HCT116 (cell line): ENCODE measurements around the gene RAB25. TPM values are rescaled to one million over a fixed set of nuclear protein-coding genes. Genes with fewer than 3 reads are reported as not detected.

Experiments used
- ATAC-seq: fragments of 200-7000 bp; cut with Tn5 transposase; 2 replicates; pipeline ENCODE4 v1.9.1; 2020; ENCODE audit warnings: mild to moderate bottlenecking, moderate library complexity
- BruUV-seq: library from RNA; stranded (reverse); fragments of 400-500 nt; replicated peaks from 2 replicates; lab custom pipeline; 2021; lab: Mats Ljungman, UMichigan
- CTCF ChIA-PET: fragments of 300-600 bp; sonication (Branson Sonifier 250); formaldehyde crosslinking; loops from one replicate; lab custom pipeline; 2021; ENCODE audit warnings: antibody characterized with exemption; lab: Charles Lee
- POLR2A ChIA-PET: fragments of 300-600, 350-600 bp; sonication (Branson Sonifier 250); formaldehyde crosslinking; loops from one replicate; lab custom pipeline; 2021; ENCODE audit warnings: antibody characterized with exemption; lab: Charles Lee
- RAD21 ChIA-PET, 2 experiments: fragments of 300-600 bp; sonication (Branson Sonifier 250); formaldehyde crosslinking; loops; one replicate each; lab custom pipeline; 2023; ENCODE audit warnings: low total read pairs in 2 of 2; ENCODE audit not compliant: uncharacterized antibody in 2 of 2, unreplicated experiment in 2 of 2, low non-redundant PET in 1 of 2; lab: Charles Lee
- DNase-seq: peaks from one replicate; pipeline ENCODE4 v3.0.0-alpha.2; 2010; ENCODE audit warnings: low read depth, low spot score
- H2AFZ ChIP-seq: fragments of 200-600 bp; shearing (Covaris generic), sonication (generic); 2 replicates; pipeline ENCODE4 v1.6.1; 2017; ENCODE audit warnings: low read depth, mixed run types, mixed read lengths, antibody characterized with exemption, low read length; ENCODE audit not compliant: poor library complexity, severe bottlenecking
- H3K27ac ChIP-seq: 2 replicates; pipeline ENCODE4 v1.5.1; 2012; ENCODE audit warnings: low read depth, low read length
- H3K27me3 ChIP-seq: fragments of 200-600 bp; sonication (generic); 2 replicates; pipeline ENCODE4 v1.6.1; 2016; ENCODE audit warnings: mixed run types, low read length, mixed read lengths; ENCODE audit not compliant: insufficient read depth
- H3K36me3 ChIP-seq, 2 experiments: fragments of 200-500 bp in 1 of 2; fragments of 200-600 bp in 1 of 2; sonication (Bioruptor generic) in 1 of 2; sonication (generic) in 1 of 2; 2 replicates each; pipeline versions ENCODE4 v1.5.1 to v1.6.1; 2014 to 2016; ENCODE audit warnings: low read length in 2 of 2, inconsistent platforms in 1 of 2, mixed read lengths in 1 of 2, mixed run types in 1 of 2; ENCODE audit not compliant: insufficient read depth in 2 of 2, control insufficient read depth in 1 of 2
- H3K4me1 ChIP-seq, 2 experiments: fragments of 200-600 bp in 1 of 2; sonication (generic) in 1 of 2; 2 replicates each; pipeline versions ENCODE4 v1.5.1 to v1.6.1; 2012 to 2017; ENCODE audit warnings: low read length in 2 of 2, inconsistent platforms in 1 of 2, mild to moderate bottlenecking in 1 of 2, mixed read lengths in 1 of 2, mixed run types in 1 of 2, moderate library complexity in 1 of 2; ENCODE audit not compliant: insufficient read depth in 2 of 2, control insufficient read depth in 1 of 2
- H3K4me2 ChIP-seq: fragments of 200-600 bp; sonication (generic); 2 replicates; pipeline ENCODE4 v1.6.1; 2017; ENCODE audit warnings: mixed run types, low read length, mixed read lengths
- H3K4me3 ChIP-seq, 2 experiments: fragments of 200-600 bp in 1 of 2; sonication (generic) in 1 of 2; replicated peaks in 1 of 2; 2 replicates each; pipeline ENCODE4 v1.5.1; 2011 to 2016; ENCODE audit warnings: low read length in 2 of 2, control low read depth in 1 of 2, low read depth in 1 of 2, mild to moderate bottlenecking in 1 of 2, mixed read lengths in 1 of 2, mixed run types in 1 of 2
- H3K79me2 ChIP-seq: fragments of 200-600 bp; sonication (generic); 2 replicates; pipeline ENCODE4 v1.6.1; 2017; ENCODE audit warnings: mild to moderate bottlenecking, mixed run types, low read length, moderate library complexity, mixed read lengths; ENCODE audit not compliant: insufficient read depth
- H3K9ac ChIP-seq: fragments of 200-600 bp; sonication (generic); 2 replicates; pipeline ENCODE4 v1.6.1; 2016; ENCODE audit warnings: low read length, mixed read lengths
- H3K9me2 ChIP-seq: fragments of 200-600 bp; sonication (generic), shearing (Covaris generic); 2 replicates; pipeline ENCODE4 v1.6.1; 2017; ENCODE audit warnings: mixed run types, mild to moderate bottlenecking, moderate library complexity; ENCODE audit not compliant: insufficient read depth
- H3K9me3 ChIP-seq, 2 experiments: fragments of 200-500 bp in 1 of 2; fragments of 200-600 bp in 1 of 2; sonication (Bioruptor generic) in 1 of 2; sonication (generic) in 1 of 2; 2 replicates each; pipeline ENCODE4 v1.6.1; 2014 to 2017; ENCODE audit warnings: low read length in 2 of 2, mixed read lengths in 2 of 2, inconsistent platforms in 1 of 2, low read depth in 1 of 2, mild to moderate bottlenecking in 1 of 2, mixed run types in 1 of 2, moderate library complexity in 1 of 2; ENCODE audit not compliant: control insufficient read depth in 1 of 2, insufficient read depth in 1 of 2
- H4K20me1 ChIP-seq: fragments of 200-600 bp; sonication (generic), shearing (Covaris generic); 2 replicates; pipeline ENCODE4 v1.6.1; 2017; ENCODE audit warnings: mixed run types, mild to moderate bottlenecking, moderate library complexity; ENCODE audit not compliant: insufficient read depth
- ATF3 ChIP-seq: IDR thresholded peaks from 2 replicates; pipeline ENCODE4 v1.6.1; 2012
- CBX3 ChIP-seq: IDR thresholded peaks from 2 replicates; pipeline ENCODE4 v1.6.1; 2012; ENCODE audit warnings: low read depth
- CTCF ChIP-seq, 3 experiments: fragments of 200-600 bp in 1 of 3; sonication (generic) in 1 of 3; IDR thresholded peaks in 2 of 3; conservative IDR thresholded peaks in 1 of 3; 2 replicates each; pipeline ENCODE4 v1.5.1; 2012 to 2017; ENCODE audit warnings: low read depth in 2 of 3, low read length in 2 of 3, antibody characterized with exemption in 1 of 3, borderline replicate concordance in 1 of 3, control low read depth in 1 of 3, mild to moderate bottlenecking in 1 of 3, mixed read lengths in 1 of 3, mixed run types in 1 of 3, moderate library complexity in 1 of 3; ENCODE audit not compliant: insufficient read depth in 1 of 3
- EZH2 ChIP-seq: fragments of 200-600 bp; sonication (generic); IDR thresholded peaks from 2 replicates; pipeline ENCODE4 v1.6.1; 2017; ENCODE audit warnings: antibody characterized with exemption, mixed run types
- MAX ChIP-seq: IDR thresholded peaks from 2 replicates; pipeline ENCODE4 v1.6.1; 2012
- REST ChIP-seq: IDR thresholded peaks from 2 replicates; pipeline ENCODE4 v1.6.1; 2012; ENCODE audit warnings: low read depth
- SIN3A ChIP-seq: IDR thresholded peaks from 2 replicates; pipeline ENCODE4 v1.6.1; 2012; ENCODE audit warnings: low read depth
- TCF7L2 ChIP-seq: IDR thresholded peaks from 2 replicates; pipeline ENCODE4 v1.7.0; 2011; ENCODE audit warnings: borderline replicate concordance, inconsistent platforms; ENCODE audit not compliant: insufficient read depth, insufficient read length; ENCODE audit errors: extremely low read depth
- YY1 ChIP-seq: IDR thresholded peaks from 2 replicates; pipeline ENCODE4 v1.6.1; 2011; ENCODE audit warnings: low read length, low read depth, moderate library complexity, mild to moderate bottlenecking; ENCODE audit not compliant: insufficient replicate concordance; ENCODE audit errors: extremely low read depth
- intact Hi-C: fragments of 100-400 bp; cut with micrococcal nuclease; formaldehyde crosslinking; loops from 2 replicates; pipeline ENCODE4 v1.10.0; 2022
- total RNA-seq: library from RNA; stranded (reverse); gene quantifications from one replicate; pipeline ENCODE4 v1.2.1, GENCODE V29; 2021; ENCODE audit not compliant: unreplicated experiment

RAB25 gene
- total RNA-seq, 1 experiment from 2014 or later, result 142 TPM

- no peaks in the 10 kb centered on the region for H4K20me1 ChIP-seq
- no peaks in the 10 kb centered on the region for H3K36me3 ChIP-seq
- DNase-seq, result no peak
- H3K9me2 ChIP-seq, result no peaks in the 10 kb centered on the region
- H3K27ac ChIP-seq, result peak overlapping the region; percentile 30
- H2AFZ ChIP-seq, result no peak overlapping the region
- no peaks in the 10 kb centered on the region for H3K79me2 ChIP-seq
- intact Hi-C loops, result loop anchor here (1.0 kb wide), 1 partner anchor 34 kb away; no protein-coding TSS in a partner anchor
- TF ChIP-seq SIN3A (no peak), CTCF (IDR thresholded peaks at IDR 0.05 in 2 of 3, conservative IDR thresholded peaks at IDR 0.05 in 1 of 3; ENCODE audit: borderline replicate concordance in 1 of 3, insufficient read depth in 1 of 3, low read depth in 2 of 3, low read length in 2 of 3) (no peak), TCF7L2 (no peak), MAX (no peak), EZH2 (no peak), CBX3 (no peak), YY1 (no peak), REST (no peak), ATF3 (no peak)
- peaks cover 27 to 59% of the 10 kb centered on the region in 2 experiments for H3K4me1 ChIP-seq
- peak overlapping the region; percentile 41 for H3K4me2 ChIP-seq
- no TSS peak for BruUV-seq
- peak overlapping the region; percentile 25; the same call in 1 of the 2 replicates for H3K9ac ChIP-seq
- no peaks in the 10 kb centered on the region for H3K9me3 ChIP-seq
- RAD21 ChIA-PET, result interaction anchor here (0.6 to 6.2 kb wide), 7 partner anchors 19 to 656 kb away, joined by 3 to 43 read pairs (median 5); partner anchors contain the start of genes HDGF (in 1 of the 2) and LMNA (in 1 of the 2)
- no peaks in the 10 kb centered on the region for H3K27me3 ChIP-seq
- POLR2A ChIA-PET, result interaction anchor here (0.5 to 6.5 kb wide), 4 partner anchors 29 to 63 kb away, joined by 3 to 56 read pairs (median 22); no protein-coding TSS in a partner anchor
- peak; percentile 46 for ATAC-seq
- CTCF ChIA-PET, result interaction anchor here (0.9 to 7.6 kb wide), 9 partner anchors 14 to 130 kb away, joined by 3 to 189 read pairs (median 4); partner anchors contain the start of gene MEX3A
- no peak overlapping the region for H3K4me3 ChIP-seq
These were observed 35.0 kb downstream of the RAB25 start for GRCh38 chr1:156095906-156096508.
